Measurements from ENCODE around the gene GJB3.
"Not testable (repeated sequence)": the region's sequence is repeated elsewhere in the genome, so short reads cannot be mapped to it uniquely, and the experiment has no call there.

The GJB3 gene

DNA sequence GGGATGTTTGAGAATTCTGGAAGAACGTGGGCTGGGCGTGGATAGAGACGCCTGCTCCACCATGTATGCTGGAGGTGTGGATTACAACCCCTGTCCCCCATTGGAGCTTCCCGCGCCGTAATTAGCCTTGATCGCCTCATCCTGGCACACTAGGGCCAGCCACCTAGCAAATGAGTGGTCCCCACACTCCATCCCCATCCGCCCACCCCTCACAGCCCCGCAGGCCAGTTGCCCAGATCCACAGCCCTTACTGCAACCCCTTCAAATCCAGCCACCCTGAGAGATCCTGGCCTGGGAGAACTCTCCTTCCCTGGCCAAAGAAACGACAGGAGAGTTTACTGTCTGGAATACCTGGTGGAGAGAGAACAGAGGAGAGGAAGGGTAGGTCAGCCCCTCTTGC, 11.4 kb downstream of the GJB3 start:
- Mint-ChIP-seq H3K27me3 (peaks cover 7% of the 10 kb centered on the region), H3K4me3 (peak overlapping the region; percentile 64), H3K9me3 (no peaks in the 10 kb centered on the region), H3K27ac (peak overlapping the region; percentile 23), H3K36me3 (no peaks in the 10 kb centered on the region), H3K4me1 (peaks cover 4% of the 10 kb centered on the region)

DNA sequence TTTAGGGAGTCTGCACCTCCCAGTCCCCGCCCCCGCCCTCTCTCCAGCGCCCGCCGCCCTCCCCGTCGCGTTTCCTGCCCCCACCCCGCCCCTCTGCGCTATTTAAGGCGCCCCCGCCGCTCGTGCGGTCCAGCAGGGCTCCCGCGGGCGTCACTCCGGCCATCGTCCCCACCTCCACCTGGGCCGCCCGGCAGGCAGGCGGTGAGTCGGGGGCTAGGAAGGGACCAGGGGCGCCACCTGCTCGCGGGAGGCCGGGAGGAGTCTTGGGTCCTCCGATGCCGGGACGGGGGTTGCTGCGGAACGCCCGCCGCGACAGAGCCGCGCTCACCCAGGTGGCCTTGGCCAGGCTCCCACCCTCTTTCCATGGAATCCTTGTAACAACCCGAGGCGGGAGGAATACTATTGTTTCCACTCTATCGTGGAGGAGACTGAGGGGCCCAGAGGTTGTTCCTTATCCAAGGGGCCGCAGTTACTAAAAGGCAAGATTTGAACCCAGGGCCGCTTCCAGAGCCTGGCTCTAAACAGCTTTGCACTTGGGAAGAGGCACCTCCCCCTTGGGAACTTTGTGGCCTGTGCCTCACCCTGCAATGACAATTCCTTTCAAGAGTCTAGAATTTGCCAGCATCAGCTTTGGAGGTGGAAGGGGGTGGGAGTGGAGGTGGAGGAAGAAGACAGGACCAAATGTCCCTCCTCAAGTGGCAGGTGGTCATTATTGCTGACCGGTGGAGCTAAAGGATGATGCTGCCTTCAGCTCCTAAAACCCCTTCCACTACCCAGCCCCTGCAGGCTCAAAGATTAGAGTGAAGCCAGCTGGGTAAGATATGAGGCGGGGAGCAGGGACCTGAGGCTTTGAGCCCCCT, 12.1 kb downstream of the GJB3 start, which contains the start of gene GJA4:
Gene GJA4 (plus strand): TSS at position 132 of the 860 bp plus-strand sequence. CDS start 1,215 bp downstream, outside the sequence.
- Mint-ChIP-seq H3K27ac (peak within 1 kb of the TSS; percentile 23), H3K4me1 (peaks cover 4% of the 10 kb centered on the region), H3K4me3 (peak within 1 kb of the TSS; percentile 64), H3K9me3 (no peaks in the 10 kb centered on the region), H3K36me3 (no peaks in the 10 kb centered on the region), H3K27me3 (peaks cover 7% of the 10 kb centered on the region)

DNA sequence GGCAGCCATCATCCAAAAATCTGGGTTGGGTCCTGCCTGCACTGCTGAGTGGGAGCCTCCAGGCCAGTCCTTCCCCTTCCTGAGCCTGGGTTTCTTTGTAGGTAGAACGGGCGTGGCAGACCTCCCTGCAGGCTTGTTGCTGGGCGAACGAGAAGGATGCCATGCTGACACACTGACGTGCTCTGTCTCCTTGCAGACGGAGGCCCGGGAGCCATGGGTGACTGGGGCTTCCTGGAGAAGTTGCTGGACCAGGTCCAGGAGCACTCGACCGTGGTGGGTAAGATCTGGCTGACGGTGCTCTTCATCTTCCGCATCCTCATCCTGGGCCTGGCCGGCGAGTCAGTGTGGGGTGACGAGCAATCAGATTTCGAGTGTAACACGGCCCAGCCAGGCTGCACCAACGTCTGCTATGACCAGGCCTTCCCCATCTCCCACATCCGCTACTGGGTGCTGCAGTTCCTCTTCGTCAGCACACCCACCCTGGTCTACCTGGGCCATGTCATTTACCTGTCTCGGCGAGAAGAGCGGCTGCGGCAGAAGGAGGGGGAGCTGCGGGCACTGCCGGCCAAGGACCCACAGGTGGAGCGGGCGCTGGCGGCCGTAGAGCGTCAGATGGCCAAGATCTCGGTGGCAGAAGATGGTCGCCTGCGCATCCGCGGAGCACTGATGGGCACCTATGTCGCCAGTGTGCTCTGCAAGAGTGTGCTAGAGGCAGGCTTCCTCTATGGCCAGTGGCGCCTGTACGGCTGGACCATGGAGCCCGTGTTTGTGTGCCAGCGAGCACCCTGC, 13.2 kb downstream of the GJB3 start:
- no peak overlapping the region for H3K27ac Mint-ChIP-seq
- no peaks in the 10 kb centered on the region for H3K36me3 Mint-ChIP-seq
- H3K9me3 Mint-ChIP-seq: no peaks in the 10 kb centered on the region
- H3K4me3 Mint-ChIP-seq: no peak overlapping the region
- peaks cover 4% of the 10 kb centered on the region for H3K4me1 Mint-ChIP-seq
- H3K27me3 Mint-ChIP-seq: peaks cover 7% of the 10 kb centered on the region

DNA sequence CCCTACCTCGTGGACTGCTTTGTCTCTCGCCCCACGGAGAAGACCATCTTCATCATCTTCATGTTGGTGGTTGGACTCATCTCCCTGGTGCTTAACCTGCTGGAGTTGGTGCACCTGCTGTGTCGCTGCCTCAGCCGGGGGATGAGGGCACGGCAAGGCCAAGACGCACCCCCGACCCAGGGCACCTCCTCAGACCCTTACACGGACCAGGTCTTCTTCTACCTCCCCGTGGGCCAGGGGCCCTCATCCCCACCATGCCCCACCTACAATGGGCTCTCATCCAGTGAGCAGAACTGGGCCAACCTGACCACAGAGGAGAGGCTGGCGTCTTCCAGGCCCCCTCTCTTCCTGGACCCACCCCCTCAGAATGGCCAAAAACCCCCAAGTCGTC, 13.8 kb downstream of the GJB3 start:
- Mint-ChIP-seq H3K4me1 (peaks cover 4% of the 10 kb centered on the region), H3K4me3 (no peak overlapping the region), H3K9me3 (no peaks in the 10 kb centered on the region), H3K27me3 (peaks cover 4% of the 10 kb centered on the region), H3K36me3 (no peaks in the 10 kb centered on the region), H3K27ac (no peak overlapping the region)

DNA sequence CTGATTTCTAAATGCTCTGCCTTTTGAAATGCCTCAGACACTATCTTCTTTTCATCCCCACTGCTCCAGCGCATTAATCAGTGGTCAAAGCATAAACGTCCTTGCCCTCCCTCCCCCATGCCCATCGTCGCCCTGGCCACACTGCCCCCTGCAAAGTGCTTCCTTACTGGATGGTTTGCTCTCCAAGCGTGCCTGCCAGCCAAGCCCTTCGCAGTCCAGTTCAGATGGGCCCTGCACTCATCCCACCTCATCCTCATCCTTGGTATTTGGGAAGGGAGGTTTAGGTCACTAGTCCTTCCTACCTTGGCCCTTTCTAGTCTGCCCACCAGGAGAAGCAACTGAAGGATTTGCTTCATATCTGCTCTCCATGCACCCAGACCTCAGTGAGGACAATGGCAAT, 14.9 kb downstream of the GJB3 start:
- Mint-ChIP-seq H3K4me3 (no peak overlapping the region), H3K36me3 (no peaks in the 10 kb centered on the region), H3K27me3 (peaks cover 4% of the 10 kb centered on the region)

DNA sequence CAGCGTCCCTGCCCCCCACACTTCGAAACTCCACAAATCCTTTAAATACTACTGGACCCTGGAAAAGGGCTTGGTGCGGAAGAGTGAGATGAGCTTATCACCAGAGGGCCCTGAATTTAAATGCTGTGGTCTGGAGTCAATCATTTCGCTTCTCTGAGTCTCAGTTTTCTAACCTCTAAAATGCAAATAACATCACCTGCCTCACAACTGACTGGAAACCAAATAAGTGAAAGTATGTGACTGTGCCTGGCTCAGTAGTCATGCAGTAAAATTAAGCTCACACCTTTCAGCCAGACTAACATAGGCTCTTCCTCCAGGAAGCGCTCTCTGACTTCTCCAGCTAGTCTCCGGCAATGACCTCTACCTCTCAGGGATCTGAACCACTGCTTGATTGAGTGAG, 16.0 kb downstream of the GJB3 start:
- H3K4me3 Mint-ChIP-seq: no peak overlapping the region
- H3K27me3 Mint-ChIP-seq: no peaks in the 10 kb centered on the region
- no peak overlapping the region for H3K27ac Mint-ChIP-seq
- peaks cover 9% of the 10 kb centered on the region for H3K4me1 Mint-ChIP-seq
- no peaks in the 10 kb centered on the region for H3K9me3 Mint-ChIP-seq
- no peaks in the 10 kb centered on the region for H3K36me3 Mint-ChIP-seq

More for the DNA sequence above, 14.9 kb downstream of the GJB3 start:
- Mint-ChIP-seq H3K4me1 (peaks cover 9% of the 10 kb centered on the region), H3K27ac (no peak overlapping the region), H3K9me3 (no peaks in the 10 kb centered on the region)

DNA sequence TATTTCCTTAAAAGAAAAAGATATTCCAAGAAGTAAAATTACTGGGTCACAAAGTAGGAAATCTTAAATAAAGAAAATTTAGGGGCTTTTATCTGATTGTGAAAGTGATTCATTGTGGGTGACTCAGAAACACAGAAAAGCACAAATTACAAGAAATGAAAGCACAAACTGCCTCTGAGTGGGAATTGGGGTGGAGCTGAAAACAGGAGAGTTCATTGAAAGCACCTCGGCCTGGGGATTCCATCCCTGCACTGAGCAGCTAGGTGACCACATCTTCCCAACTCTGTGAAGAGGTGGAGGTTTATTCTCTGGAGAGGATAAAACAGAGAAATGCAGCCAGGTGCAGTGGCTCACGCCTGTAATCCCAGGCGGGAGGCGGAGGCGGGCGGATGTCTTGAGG, 19.2 kb downstream of the GJB3 start:
- no peaks in the 10 kb centered on the region for H3K9me3 Mint-ChIP-seq
- H3K36me3 Mint-ChIP-seq: peaks cover 6% of the 10 kb centered on the region
- H3K27me3 Mint-ChIP-seq: no peaks in the 10 kb centered on the region
- peak overlapping the region; percentile 77 for H3K27ac Mint-ChIP-seq
- no peak overlapping the region for H3K4me3 Mint-ChIP-seq
- peaks cover 5% of the 10 kb centered on the region for H3K4me1 Mint-ChIP-seq

DNA sequence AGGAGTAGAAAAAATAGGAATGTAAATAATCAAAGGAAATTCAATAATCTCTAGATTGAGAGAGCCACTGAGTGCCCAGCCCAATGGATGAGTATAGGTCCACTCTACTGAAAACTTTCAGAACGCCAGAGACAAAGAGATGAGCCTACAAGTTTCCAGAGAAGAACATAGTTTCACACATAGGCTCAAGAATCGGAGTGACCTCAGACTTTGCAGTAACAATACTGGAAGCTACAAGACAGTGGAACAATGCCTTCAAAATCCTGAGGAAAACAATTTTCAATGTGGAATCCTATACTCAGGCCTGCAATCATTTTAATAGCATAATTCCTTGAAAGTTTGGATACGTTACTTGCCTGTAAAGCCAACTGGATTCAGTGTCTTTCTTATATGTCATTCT, 22.8 kb downstream of the GJB3 start:
- Mint-ChIP-seq H3K4me3 (no peak overlapping the region), H3K9me3 (no peaks in the 10 kb centered on the region), H3K27me3 (no peaks in the 10 kb centered on the region), H3K36me3 (peaks cover 9% of the 10 kb centered on the region), H3K4me1 (peaks cover 5% of the 10 kb centered on the region), H3K27ac (no peak overlapping the region)

DNA sequence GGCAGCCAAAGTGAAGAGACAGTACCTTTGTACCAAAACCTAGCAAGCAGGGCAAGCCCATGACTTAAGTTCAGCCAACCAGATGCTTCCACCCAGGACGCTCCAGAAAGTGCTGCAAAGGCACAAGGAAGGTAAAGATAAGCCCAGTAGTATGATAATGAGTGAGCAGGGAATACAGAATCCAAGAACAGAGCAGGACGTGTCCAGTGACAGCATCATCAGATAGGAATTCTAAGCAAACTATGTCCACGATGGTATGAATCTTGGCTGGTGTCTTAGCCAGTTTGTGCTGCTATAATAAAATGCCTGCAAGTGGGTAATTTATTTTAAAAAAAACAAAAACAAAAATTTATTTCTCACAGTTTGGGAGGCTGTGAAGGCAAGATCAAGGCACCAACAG, 25.4 kb downstream of the GJB3 start:
- H3K36me3 Mint-ChIP-seq: peaks cover 17% of the 10 kb centered on the region
- H3K4me3 Mint-ChIP-seq: no peak overlapping the region
- H3K4me1 Mint-ChIP-seq: no peaks in the 10 kb centered on the region

DNA sequence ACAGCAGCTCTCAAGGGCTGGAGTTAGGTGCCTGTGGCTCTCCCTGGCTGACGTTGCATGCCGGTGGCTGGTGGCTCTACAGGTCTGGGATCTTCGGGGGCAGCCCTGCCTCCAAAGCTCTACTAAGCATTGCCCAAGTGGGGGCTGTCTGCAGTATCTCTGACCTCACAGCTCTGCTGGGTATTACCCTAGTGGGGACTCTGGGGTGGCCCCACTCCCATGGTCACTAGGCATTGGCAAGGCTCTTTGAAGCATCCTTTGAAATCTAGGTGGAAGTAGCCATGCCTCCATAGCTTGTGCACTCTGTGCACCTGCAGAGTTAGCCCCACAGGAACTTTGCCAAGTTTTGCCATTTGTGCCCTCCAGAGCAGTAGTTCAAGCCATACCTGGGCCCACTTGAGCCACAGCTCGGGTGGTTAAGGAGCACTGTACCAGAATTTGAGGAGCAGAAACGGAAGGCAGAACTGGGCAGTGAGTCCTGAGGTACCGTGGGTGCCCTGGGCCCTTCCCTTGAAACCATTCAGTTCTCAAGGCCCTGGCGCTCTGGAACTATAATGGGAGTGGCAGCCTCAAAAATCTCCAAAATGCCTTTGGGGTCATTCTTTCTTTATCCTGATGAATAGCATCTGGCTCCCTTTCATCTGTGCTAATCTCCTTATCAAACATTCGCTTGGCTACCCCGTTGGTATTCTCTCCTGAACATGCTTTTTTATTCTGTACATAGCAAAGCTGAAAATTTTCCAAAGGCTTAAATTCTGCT, 27.2 kb downstream of the GJB3 start:
- no peaks in the 10 kb centered on the region for H3K27me3 Mint-ChIP-seq
- peaks cover 6% of the 10 kb centered on the region for H3K9me3 Mint-ChIP-seq
- no peaks in the 10 kb centered on the region for H3K4me1 Mint-ChIP-seq
- no peak overlapping the region for H3K4me3 Mint-ChIP-seq
- H3K36me3 Mint-ChIP-seq: peaks cover 18% of the 10 kb centered on the region
- H3K27ac Mint-ChIP-seq: no peak overlapping the region

More for the DNA sequence above, 25.4 kb downstream of the GJB3 start:
- Mint-ChIP-seq H3K27me3 (no peaks in the 10 kb centered on the region), H3K9me3 (peaks cover 6% of the 10 kb centered on the region), H3K27ac (no peak overlapping the region)

DNA sequence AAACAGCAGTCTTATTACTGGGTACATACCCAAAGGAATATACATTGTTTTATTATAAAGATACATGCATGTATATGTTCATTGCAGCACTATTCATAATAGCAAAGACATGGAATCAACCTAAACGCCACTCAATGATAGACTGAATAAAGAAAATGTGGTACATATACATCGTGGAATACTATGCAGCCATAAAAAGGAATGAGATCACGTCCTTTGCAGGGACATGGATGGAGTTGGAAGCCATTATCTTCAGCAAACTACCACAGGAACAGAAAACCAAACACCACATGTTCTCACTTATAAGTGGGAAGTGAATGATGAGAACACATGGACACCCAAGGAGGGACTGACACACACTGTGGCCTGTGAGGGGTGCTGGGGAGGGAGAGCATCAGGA, 29.8 kb downstream of the GJB3 start:
- H3K36me3 Mint-ChIP-seq: peaks cover 14% of the 10 kb centered on the region
- not testable (repeated sequence) for H3K27ac Mint-ChIP-seq, H3K4me3 Mint-ChIP-seq, H3K27me3 Mint-ChIP-seq, H3K9me3 Mint-ChIP-seq, H3K4me1 Mint-ChIP-seq

DNA sequence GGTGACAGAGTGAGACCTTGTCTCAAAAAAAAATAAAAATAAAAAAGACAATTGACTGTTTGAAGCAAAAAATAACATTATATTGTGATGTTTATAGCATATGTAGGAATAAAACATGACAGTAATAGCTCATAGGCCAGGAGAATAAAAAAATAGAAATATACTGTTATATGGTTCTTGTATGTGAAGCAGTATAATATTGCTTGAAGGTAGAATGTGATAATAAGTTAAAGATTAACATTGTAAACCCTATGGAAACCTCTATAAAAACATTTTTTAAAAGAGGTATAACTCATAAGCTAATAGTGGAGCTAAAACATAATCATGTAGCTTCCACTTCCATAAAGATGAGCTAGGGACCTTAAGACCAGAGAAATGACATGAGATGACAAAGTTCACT, 35.3 kb downstream of the GJB3 start:
- Mint-ChIP-seq H3K27ac (no peak overlapping the region), H3K27me3 (no peaks in the 10 kb centered on the region)

DNA sequence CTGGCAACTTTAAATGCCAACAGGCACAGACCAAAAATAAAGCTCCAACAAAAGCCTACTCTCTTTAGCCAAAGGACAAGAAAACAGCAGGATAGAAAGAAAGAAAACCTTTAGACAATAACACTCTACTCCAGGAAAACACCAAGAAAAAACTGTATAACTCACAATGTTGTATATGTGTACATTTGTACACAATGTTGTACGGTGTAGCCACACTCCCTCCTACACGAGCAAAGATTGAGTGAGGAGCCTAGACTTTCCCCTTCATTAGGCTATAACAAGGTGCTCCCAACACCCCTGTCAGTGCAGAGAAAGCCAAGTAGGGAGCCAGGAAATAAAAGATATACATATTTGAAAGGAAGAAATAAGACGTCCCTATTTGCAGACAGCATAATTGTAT, 35.8 kb downstream of the GJB3 start:
- no peak overlapping the region for H3K27ac Mint-ChIP-seq
- no peaks in the 10 kb centered on the region for H3K4me1 Mint-ChIP-seq
- peaks cover 4% of the 10 kb centered on the region for H3K36me3 Mint-ChIP-seq
- H3K27me3 Mint-ChIP-seq: no peaks in the 10 kb centered on the region
- no peak overlapping the region for H3K4me3 Mint-ChIP-seq
- H3K9me3 Mint-ChIP-seq: no peaks in the 10 kb centered on the region

More for the DNA sequence above, 35.3 kb downstream of the GJB3 start:
- Mint-ChIP-seq H3K4me3 (no peak overlapping the region), H3K36me3 (peaks cover 4% of the 10 kb centered on the region), H3K4me1 (no peaks in the 10 kb centered on the region), H3K9me3 (no peaks in the 10 kb centered on the region)

DNA sequence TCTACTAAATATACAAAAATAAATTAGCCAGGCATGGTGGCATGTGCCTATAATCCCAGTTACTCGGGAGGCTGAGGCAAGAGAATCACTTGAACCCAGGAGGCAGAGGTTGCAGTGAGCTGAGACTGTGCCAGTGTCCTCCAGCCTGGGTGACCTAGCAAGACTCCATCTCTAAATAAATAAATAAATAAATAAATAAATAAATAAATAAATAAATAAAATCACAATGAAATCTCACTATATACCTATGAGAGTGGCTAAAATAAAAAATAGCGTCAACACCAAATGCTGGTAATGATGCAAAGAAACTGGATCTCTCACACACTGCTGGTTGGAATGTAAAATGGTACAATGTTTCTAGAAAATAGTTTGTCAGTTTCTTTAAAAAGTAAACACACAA, 37.8 kb downstream of the GJB3 start:
- not testable (repeated sequence) for H3K27me3 Mint-ChIP-seq, H3K4me3 Mint-ChIP-seq, H3K36me3 Mint-ChIP-seq, H3K27ac Mint-ChIP-seq, H3K9me3 Mint-ChIP-seq, H3K4me1 Mint-ChIP-seq

DNA sequence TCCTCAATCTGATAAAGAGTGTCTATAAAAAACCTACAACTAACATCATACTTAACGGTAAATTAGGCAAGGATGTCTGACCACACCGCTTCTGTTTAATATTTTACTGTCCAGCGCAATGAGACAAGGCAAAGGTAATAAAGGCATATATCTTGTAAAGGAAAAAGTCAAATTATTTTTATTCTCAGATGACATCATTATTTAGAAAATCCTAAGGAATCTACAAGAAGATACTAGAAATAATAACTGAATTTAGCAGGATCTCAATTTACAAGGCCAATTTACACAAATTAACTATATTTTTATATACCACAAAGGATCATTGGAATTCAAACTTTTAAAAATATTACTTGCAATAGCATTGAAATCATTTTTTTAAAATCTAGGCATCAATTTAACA, 41.2 kb downstream of the GJB3 start:
- H3K27ac Mint-ChIP-seq: no peak overlapping the region
- H3K4me3 Mint-ChIP-seq: no peak overlapping the region
- no peaks in the 10 kb centered on the region for H3K9me3 Mint-ChIP-seq
- H3K4me1 Mint-ChIP-seq: no peaks in the 10 kb centered on the region
- peaks cover 2% of the 10 kb centered on the region for H3K36me3 Mint-ChIP-seq
- no peaks in the 10 kb centered on the region for H3K27me3 Mint-ChIP-seq
